GM18861 (cell line): Measurements from ENCODE around the gene GP9.
"Not testable (repeated sequence)": the region's sequence is repeated elsewhere in the genome, so short reads cannot be mapped to it uniquely, and the experiment has no call there.

ENCODE experiments used
- ATAC-seq: cut with Tn5 transposase; IDR thresholded peaks from one replicate; pipeline ENCODE4 v1.9.1; 2021; ENCODE audit not compliant: unreplicated experiment

Gene GP9

GRCh38 chr3:129047553-129047839 is 13.1 kb upstream of the GP9 start:
- ATAC-seq: no peak

DNA sequence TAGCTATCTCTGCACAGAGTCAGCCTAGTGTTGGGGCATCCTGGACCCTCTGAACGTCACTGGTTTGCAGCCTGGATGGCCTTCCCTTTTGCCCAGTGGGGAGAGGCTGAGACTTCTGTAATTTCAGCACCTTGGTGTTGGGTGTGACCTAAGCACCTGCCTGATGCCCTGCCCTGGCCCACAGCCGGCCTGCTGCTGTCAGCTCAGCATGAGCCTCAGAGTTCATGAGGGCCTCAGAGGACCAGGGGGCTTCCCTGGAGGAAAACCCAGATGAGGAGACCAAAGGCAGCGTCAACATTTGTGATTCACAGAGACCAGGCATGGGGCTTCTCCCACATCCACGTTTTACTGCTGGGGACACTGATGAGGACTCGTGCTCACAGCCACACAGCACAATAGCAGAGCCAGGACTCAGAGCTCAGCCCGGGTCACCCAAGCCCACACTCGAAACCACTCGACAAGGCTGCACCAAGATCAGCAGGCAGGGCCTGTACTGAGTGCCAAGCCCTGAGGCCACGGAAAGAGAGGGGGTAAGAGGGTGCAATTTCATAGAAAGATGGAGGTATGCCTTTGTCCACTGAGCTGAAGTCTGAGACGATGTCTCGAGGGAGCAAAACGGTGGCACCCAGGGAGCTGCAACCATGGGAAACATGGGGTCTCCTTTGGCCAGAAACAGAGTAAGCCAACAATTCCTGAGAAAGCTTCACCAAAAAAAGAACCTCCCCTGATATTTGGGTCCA is 9.9 kb upstream of the GP9 start:
- no peak for ATAC-seq

DNA sequence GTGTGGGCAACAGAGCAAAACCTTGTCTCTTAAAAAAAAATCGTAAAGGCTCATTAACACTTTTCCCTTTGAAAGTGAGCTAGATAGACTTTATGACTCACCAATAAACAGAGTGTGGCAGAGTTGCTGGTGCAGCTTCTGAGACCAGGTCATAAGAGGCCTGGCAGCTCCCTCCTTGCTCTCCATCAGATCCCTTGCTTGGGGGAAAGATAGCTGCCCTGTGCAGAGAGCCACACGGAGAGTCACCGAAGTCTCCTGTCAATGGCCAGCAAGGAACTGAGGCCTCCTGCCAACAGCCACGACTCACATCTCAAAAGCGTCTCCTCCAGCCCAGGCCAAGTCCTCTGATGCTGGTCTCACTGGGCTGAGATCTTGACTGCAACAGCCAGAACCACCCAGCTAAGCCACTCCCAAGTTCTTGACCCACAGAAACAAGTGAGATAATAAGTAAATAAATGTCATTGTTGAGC is 8.7 kb upstream of the GP9 start:
- ATAC-seq: no peak

GRCh38 chr3:129052675-129053074 is 7.9 kb upstream of the GP9 start:
- ATAC-seq: no peak

DNA sequence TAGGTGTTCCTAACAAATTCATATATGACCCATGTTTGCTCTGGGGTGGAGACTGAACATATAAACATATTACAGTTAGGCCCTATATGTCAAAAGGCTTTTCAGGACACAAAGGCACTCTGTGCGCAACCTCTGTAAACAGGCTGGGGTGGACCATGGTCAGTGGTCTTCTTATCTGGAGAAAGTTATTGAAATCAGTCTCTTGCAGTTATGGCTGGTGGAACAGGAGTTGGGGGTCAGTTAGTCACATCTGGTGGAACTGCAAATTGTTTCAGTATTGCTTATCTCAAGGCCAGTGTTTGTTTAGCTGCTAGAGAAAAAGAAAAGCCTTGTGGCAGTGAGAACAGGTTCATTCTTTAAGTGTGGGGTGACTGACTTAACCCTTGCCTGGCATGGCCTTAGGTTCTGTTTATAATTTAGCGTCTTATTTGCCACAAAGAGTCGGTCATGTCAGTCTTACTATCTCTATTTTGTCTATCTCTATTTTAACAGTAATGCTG is 5.9 kb upstream of the GP9 start:
- no peak for ATAC-seq

DNA sequence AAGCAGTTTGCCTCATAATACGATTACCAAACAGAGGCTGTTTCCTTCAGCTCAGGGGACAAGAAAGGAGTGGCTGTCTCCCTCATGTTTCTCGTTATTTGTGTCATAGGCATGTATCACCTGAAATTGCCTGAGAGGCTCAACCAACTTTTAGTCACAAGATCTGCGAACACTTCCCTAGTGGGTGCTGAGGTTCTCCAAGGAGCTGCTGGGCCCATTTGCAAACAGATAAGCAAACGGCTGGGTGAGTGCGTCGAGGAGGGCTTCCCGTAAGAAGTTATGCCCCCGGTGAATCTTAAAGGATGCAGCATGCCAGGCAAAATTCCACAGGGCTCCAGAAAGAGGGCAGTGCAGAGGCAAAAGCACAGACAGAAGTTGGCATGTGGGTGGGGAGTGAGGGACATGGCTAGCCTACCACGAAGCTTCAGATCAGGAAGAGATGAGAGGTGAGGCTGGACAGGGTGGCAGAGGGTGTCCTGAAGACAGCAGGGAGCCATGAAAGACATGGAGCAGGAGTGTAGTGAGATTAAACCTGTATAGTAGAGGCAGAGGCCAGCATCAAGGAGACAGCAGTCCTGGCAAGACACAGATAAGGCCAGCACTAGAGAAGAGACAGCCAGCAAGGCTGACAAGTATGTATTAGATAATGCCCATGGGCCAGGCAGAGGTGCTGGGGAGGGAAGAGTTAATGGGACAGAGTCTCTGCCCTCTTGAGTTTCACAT is 4.0 kb upstream of the GP9 start:
- no peak for ATAC-seq

GRCh38 chr3:129057249-129057648 is 3.3 kb upstream of the GP9 start:
- no peak for ATAC-seq

DNA sequence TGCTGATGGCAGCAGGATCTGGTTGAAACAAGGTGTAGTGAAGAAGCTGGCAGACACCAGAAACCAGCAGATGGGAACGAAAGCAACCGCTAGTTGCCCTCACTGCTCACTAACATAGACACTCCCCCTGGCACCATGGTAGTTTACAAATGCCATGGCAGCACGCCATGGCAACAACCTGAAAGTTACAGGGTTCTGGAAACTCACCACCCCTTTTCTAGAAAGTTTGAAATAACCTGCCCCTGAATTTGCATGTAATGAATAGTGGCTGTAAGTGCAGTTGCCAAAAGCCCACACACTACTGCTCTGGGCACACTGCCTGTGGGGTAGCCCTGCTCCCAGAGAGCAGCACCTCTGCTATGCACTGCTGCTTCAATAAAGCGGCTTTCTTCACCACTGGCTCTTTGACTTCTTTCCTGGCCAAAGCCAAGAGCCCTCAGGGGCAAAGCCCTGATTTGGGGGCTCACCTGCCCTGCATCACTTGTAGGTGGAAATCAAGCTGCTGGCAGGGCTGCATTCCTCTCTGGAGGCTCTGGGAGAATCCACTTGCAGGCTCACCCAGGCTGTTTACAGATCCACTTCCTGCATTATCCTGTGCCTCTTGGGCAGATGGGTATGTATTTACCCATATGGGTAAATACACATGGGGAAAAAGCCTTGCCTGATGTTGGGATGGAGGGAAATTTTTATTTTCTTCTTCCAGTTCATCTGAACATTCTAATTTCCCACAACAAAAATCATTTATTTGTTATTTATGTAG is 2.0 kb upstream of the GP9 start:
- ATAC-seq: no peak

DNA sequence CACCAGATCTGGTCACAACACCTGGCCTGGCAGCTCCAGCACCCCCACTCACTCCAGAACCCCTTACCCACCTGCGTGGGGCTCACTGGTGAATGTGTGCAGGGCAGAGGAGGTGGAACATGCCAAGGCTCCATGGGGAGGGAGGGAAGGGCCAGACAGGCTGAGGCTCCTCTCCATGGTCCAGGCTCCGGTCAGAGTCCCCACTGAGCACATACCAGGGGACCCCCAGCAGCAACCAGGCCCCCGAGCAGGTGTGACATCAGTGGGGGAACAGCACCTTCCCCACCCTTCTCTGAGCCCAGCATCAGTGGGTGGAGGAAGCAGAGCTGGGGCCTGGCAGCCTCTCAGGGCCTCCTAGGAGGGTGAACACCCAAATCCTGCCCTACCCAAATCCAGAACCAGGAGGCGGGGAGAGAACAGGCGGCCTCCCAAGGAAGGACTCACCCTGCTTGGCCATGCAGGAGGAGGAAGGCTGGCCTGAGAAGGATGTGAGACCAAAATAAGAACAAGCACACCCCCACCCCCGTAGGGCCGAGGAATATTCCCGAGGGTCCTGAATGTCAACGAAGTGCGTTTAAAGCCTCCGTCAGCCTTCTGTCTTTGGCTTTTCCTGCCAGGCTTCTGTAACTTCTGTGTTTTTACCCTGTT is 1.1 kb upstream of the GP9 start:
- no peak for ATAC-seq

DNA sequence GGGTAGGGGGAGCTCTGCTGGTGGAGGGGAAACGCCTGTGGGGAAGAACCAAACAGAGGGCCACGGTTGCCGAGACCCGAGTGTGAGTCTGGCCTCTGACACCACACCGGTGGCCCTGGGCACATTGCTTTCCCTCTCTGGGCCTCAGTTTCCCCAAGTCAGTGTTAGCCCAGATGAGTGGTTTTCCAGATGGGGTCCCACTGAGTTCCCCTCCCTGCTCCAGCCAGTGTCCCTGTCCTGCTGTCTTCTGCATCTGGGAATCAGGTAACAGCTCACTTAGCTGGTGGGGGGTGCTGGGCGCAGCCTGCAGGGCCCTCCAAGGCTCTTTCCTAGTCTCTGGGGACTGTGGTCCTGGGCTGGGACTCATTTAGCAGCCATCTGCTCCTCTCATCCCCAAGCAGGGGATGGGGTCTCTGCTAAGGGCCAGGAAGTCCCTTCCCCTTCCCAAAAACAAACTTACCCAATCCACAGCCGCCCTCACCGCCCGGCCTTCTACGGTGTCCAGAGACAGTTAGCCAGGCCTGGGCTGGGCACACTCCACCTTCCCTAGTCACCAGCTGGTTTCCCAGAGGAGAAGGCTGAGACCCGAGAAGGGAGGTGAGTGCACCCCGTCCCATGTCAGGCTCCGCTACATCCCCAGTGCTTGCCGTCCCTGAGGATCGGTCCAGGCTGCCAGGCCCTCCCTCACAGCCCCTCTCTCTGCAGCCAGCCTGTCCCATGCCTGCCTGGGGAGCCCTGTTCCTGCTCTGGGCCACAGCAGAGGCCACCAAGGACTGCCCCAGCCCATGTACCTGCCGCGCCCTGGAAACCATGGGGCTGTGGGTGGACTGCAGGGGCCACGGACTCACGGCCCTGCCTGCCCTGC is 676 bp downstream of the GP9 start:
- no peak for ATAC-seq

GRCh38 chr3:129061888-129062834 is 1.6 kb downstream of the GP9 start:
- ATAC-seq: no peak

DNA sequence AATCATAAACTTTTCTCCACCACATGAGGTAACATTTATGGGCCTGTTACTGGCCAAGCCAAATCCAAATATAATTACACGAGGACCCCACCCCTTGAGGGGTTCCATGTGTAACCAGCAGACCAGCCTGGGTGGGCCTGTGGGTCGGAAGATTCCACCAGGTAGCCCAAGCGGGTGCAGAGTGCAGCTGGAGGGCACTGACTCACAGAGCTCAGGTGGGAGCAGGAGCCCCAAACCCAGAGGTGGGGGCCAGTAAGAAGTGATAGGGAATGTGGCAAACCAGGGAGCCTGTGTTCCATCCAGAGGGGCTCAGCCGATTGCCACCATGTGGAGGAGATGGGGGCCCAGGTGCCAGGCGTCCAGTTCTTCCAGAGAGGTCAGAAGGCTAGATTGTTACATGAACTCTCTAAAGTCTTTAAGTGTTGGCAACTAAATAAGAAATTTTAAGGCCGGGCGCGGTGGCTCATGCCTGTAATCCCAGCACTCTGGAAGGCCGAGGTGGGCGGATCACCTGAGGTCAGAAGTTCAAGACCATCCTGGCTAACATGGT is 2.6 kb downstream of the GP9 start:
- ATAC-seq: no peak

- ATAC-seq: no peak
Measured at GRCh38 chr3:129063841-129064482, 3.4 kb downstream of the GP9 start.

GRCh38 chr3:129065016-129065719 is 4.6 kb downstream of the GP9 start:
- ATAC-seq: no peak

DNA sequence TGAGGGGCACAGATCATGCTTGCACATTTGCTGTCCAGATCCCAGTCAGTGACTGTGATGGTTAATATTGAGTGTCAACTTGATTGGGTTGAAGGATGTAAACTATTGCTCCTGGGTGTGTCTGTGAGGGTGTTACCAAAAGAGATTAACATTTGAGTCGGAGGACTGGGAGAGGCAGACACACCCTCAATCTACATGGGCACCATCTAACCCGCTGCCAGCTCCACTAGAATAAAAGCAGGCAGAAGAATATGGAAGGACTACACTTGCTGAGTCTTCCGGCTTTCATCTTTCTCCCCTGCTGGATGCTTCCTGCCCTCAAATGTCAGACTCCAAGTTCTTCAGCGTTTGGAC is 5.1 kb downstream of the GP9 start:
- ATAC-seq: no peak

DNA sequence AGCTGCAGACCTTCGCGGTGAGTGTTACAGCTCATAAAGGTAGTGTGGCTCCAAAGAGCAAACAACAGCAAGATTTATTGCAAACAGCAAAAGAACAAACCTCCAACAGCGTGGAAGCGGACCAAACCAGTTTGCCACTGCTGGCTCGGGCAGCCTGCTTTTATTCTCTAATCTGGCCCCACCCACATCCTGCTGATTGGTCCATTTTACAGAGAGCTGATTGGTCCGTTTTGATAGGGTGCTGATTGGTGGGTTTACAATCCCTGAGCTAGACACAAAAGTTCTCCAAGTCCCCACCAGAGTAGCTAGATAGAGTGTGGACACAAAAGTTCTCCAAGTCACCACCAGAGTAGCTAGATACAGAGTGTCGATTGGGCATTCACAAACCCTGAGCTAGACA is 7.1 kb downstream of the GP9 start:
- not testable (repeated sequence) for ATAC-seq

DNA sequence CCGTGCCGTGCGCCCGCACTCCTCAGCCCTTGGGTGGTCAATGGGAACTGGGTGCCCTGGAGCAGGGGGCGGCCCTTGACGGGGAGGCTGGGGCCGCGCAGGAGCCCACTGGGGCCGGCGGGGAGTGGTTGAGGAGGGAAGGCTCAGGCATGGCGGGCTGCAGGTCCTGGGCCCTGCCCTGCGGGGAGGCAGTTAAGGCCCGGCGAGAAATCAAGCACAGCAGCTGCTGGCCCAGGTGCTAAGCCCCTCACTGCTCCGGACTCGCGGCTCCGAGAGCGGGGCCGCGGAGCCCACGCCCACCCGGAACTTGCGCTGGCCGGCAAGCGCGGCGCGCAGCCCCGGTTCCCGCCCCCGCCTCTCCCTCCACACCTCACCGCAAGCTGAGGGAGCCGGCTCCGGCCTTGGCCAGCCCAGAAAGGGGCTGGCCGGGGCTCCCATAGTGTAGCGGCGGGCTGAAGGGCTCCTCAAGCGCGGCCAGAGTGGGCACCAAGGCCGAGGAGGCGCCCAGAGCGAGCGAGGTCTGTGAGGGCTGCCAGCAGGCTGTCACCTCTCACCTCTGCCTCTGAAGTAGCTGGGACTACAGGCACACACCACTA is 7.8 kb downstream of the GP9 start:
- no peak for ATAC-seq
